Measurements from ENCODE around the gene POLR2L.

The POLR2L gene

GRCh38 chr11:868394-868793 lies 26.1 kb upstream of the POLR2L start:
- no peak for DNase-seq

- no peak for DNase-seq
Measured at GRCh38 chr11:867856-868358, 25.6 kb upstream of the POLR2L start.

- no peak for DNase-seq
Measured at GRCh38 chr11:866481-866880, 24.2 kb upstream of the POLR2L start.

- DNase-seq = no peak
Measured at GRCh38 chr11:865462-866430, 23.4 kb upstream of the POLR2L start.

- no peak for DNase-seq
Measured at GRCh38 chr11:864898-865297, 22.6 kb upstream of the POLR2L start.

GRCh38 chr11:863910-864827 lies 21.8 kb upstream of the POLR2L start:
- DNase-seq = peak; percentile 1

GRCh38 chr11:863023-863909 lies 20.9 kb upstream of the POLR2L start:
- DNase-seq = peak; percentile 70

- no peak for DNase-seq
Measured at GRCh38 chr11:862696-863022, 20.3 kb upstream of the POLR2L start.

GRCh38 chr11:862081-862661 lies 19.8 kb upstream of the POLR2L start:
- DNase-seq = peak; percentile 73

GRCh38 chr11:861105-861479 lies 18.8 kb upstream of the POLR2L start:
- no peak for DNase-seq

GRCh38 chr11:860234-861104 lies 18.1 kb upstream of the POLR2L start:
- no peak for DNase-seq

GRCh38 chr11:859394-860131 lies 17.2 kb upstream of the POLR2L start:
- peak; percentile 81 for DNase-seq

GRCh38 chr11:858762-859339 lies 16.5 kb upstream of the POLR2L start:
- no peak for DNase-seq

- no peak for DNase-seq
Measured at GRCh38 chr11:858053-858761, 15.9 kb upstream of the POLR2L start.

GRCh38 chr11:856397-856796 lies 14.1 kb upstream of the POLR2L start:
- DNase-seq = no peak

- no peak for DNase-seq
Measured at GRCh38 chr11:855796-856195, 13.5 kb upstream of the POLR2L start.

GRCh38 chr11:855330-855674 lies 13.0 kb upstream of the POLR2L start:
- DNase-seq = no peak

- peak; percentile 68 for DNase-seq
Measured at GRCh38 chr11:854601-855329, 12.4 kb upstream of the POLR2L start.
